ENCODE results near the gene FAM124A. TPM values are rescaled to one million over a fixed set of nuclear protein-coding genes. Genes with fewer than 3 reads are reported as not detected.

The FAM124A gene
- polyA plus RNA-seq, 4 donors, result 0.22 to 1.8 (median 0.41) TPM; not detected in 1

GRCh38 chr13:51240178-51240577, 18.0 kb downstream of the FAM124A start:
- no peak overlapping the region for H3K4me3 ChIP-seq (ENCODE audit: low read depth in 1 of 3, low read length in 3 of 3)
- no peak overlapping the region for H3K27ac ChIP-seq (ENCODE audit: low read depth in 1 of 3, low read length in 2 of 3)
- H3K9me3 ChIP-seq (ENCODE audit: control insufficient read depth in 2 of 2, insufficient read depth in 1 of 2, low read depth in 1 of 2, low read length in 1 of 2), result no peaks in the 10 kb centered on the region
- H3K4me1 ChIP-seq (ENCODE audit: control insufficient read depth in 3 of 3, insufficient read depth in 2 of 3, low read depth in 1 of 3, low read length in 2 of 3), result no peaks in the 10 kb centered on the region
- DNase-seq (no peak), FAIRE-seq (no peak)
- 73 to 80% (median 76%) methylated on average over 5 of the region's 5 CpGs for WGBS, 3 donors
- H3K27me3 ChIP-seq (ENCODE audit: control insufficient read depth in 3 of 3, insufficient read depth in 3 of 3, low read length in 3 of 3), result peaks cover 0 to 18% (median 0%) of the 10 kb centered on the region in 3 donors
- no peaks in the 10 kb centered on the region for H3K36me3 ChIP-seq (ENCODE audit: control insufficient read depth in 3 of 3, insufficient read depth in 2 of 3, low read depth in 1 of 3, low read length in 3 of 3)

DNA sequence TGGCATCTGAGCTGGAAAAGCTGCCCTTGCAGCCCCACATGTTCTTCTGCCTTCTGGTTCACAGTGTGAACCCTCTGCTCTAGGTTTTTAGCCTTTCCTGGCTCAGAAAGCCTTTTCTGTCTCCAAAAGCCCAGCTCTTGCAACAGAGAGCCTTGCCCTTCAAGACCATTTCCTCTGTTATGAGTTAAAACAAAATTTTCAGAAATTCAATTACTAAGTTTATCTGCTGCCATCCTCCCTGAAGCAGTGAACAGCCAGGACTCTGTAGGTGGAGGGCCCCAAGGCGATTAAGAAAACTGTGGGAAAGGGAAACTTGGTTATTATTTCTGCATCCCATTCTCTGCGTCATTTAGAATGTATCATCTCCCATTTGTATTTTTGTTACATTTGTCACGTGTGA, 18.8 kb downstream of the FAM124A start:
- Histone ChIP-seq H3K4me3 (ENCODE audit: low read depth in 1 of 3, low read length in 3 of 3) (no peak overlapping the region), H3K36me3 (ENCODE audit: control insufficient read depth in 3 of 3, insufficient read depth in 2 of 3, low read depth in 1 of 3, low read length in 3 of 3) (no peaks in the 10 kb centered on the region), H3K4me1 (ENCODE audit: control insufficient read depth in 3 of 3, insufficient read depth in 2 of 3, low read depth in 1 of 3, low read length in 2 of 3) (no peaks in the 10 kb centered on the region), H3K27me3 (ENCODE audit: control insufficient read depth in 3 of 3, insufficient read depth in 3 of 3, low read length in 3 of 3) (peaks cover 0 to 17% (median 0%) of the 10 kb centered on the region in 3 donors), H3K9me3 (ENCODE audit: control insufficient read depth in 2 of 2, insufficient read depth in 1 of 2, low read depth in 1 of 2, low read length in 1 of 2) (no peaks in the 10 kb centered on the region), H3K27ac (ENCODE audit: low read depth in 1 of 3, low read length in 2 of 3) (no peak overlapping the region)
- FAIRE-seq (no peak), DNase-seq (no peak)
- 83 to 90% (median 88%) methylated on average over 3 of the region's 3 CpGs for WGBS, 3 donors

- FAIRE-seq, result no peak
- H3K27me3 ChIP-seq (ENCODE audit: control insufficient read depth in 3 of 3, insufficient read depth in 3 of 3, low read length in 3 of 3), result peaks cover 0 to 17% (median 0%) of the 10 kb centered on the region in 3 donors
- no peak for DNase-seq
- no peak overlapping the region for H3K4me3 ChIP-seq (ENCODE audit: low read depth in 1 of 3, low read length in 3 of 3)
- WGBS, 3 donors, result 73 to 80% (median 75%) methylated on average over 6 of the region's 6 CpGs
- H3K4me1 ChIP-seq (ENCODE audit: control insufficient read depth in 3 of 3, insufficient read depth in 2 of 3, low read depth in 1 of 3, low read length in 2 of 3), result no peaks in the 10 kb centered on the region
- no peaks in the 10 kb centered on the region for H3K9me3 ChIP-seq (ENCODE audit: control insufficient read depth in 2 of 2, insufficient read depth in 1 of 2, low read depth in 1 of 2, low read length in 1 of 2)
- no peak overlapping the region for H3K27ac ChIP-seq (ENCODE audit: low read depth in 1 of 3, low read length in 2 of 3)
- H3K36me3 ChIP-seq (ENCODE audit: control insufficient read depth in 3 of 3, insufficient read depth in 2 of 3, low read depth in 1 of 3, low read length in 3 of 3), result no peaks in the 10 kb centered on the region
Measured at GRCh38 chr13:51241720-51242119, 19.5 kb downstream of the FAM124A start.

DNA sequence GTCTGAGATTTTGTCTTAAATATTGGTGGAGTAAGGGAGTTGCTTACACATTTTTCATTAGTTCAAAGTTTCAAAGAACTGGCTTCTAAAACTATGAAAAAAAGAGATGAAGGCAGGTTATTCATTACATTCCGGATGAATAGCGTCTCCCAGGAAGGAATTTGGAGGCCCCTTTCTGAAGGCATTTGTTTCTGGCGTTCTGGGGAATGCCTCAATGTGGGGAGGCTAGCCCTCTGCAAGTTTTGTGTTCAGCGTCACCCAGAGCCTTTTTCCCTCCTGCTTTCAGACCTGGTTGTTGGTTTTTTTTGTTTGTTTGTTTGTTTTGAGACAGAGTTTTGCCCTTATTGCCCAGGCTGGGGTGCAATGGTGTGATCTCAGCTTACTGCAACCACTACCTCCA, 21.0 kb downstream of the FAM124A start:
- WGBS, 3 donors, result 83 to 87% (median 86%) methylated on average over 4 of the region's 4 CpGs
- DNase-seq, result no peak
- Histone ChIP-seq H3K27ac (ENCODE audit: low read depth in 1 of 3, low read length in 2 of 3) (no peak overlapping the region), H3K4me3 (ENCODE audit: low read depth in 1 of 3, low read length in 3 of 3) (no peak overlapping the region), H3K4me1 (ENCODE audit: control insufficient read depth in 3 of 3, insufficient read depth in 2 of 3, low read depth in 1 of 3, low read length in 2 of 3) (no peaks in the 10 kb centered on the region), H3K36me3 (ENCODE audit: control insufficient read depth in 3 of 3, insufficient read depth in 2 of 3, low read depth in 1 of 3, low read length in 3 of 3) (no peaks in the 10 kb centered on the region), H3K27me3 (ENCODE audit: control insufficient read depth in 3 of 3, insufficient read depth in 3 of 3, low read length in 3 of 3) (peaks cover 0 to 20% (median 0%) of the 10 kb centered on the region in 3 donors), H3K9me3 (ENCODE audit: control insufficient read depth in 2 of 2, insufficient read depth in 1 of 2, low read depth in 1 of 2, low read length in 1 of 2) (no peaks in the 10 kb centered on the region)
- FAIRE-seq, result no peak

- 69 to 76% (median 75%) methylated on average over 8 of the region's 8 CpGs for WGBS, 3 donors
- H3K27me3 ChIP-seq (ENCODE audit: control insufficient read depth in 3 of 3, insufficient read depth in 3 of 3, low read length in 3 of 3), result peaks cover 0 to 20% (median 0%) of the 10 kb centered on the region in 3 donors
- DNase-seq, result no peak
- no peak for FAIRE-seq
- H3K4me3 ChIP-seq (ENCODE audit: low read depth in 1 of 3, low read length in 3 of 3), result no peak overlapping the region
- no peaks in the 10 kb centered on the region for H3K4me1 ChIP-seq (ENCODE audit: control insufficient read depth in 3 of 3, insufficient read depth in 2 of 3, low read depth in 1 of 3, low read length in 2 of 3)
- H3K27ac ChIP-seq (ENCODE audit: low read depth in 1 of 3, low read length in 2 of 3), result no peak overlapping the region
- no peaks in the 10 kb centered on the region for H3K9me3 ChIP-seq (ENCODE audit: control insufficient read depth in 2 of 2, insufficient read depth in 1 of 2, low read depth in 1 of 2, low read length in 1 of 2)
- no peaks in the 10 kb centered on the region for H3K36me3 ChIP-seq (ENCODE audit: control insufficient read depth in 3 of 3, insufficient read depth in 2 of 3, low read depth in 1 of 3, low read length in 3 of 3)
Measured at GRCh38 chr13:51243832-51244231, 21.6 kb downstream of the FAM124A start.

- Histone ChIP-seq H3K27me3 (ENCODE audit: control insufficient read depth in 3 of 3, insufficient read depth in 3 of 3, low read length in 3 of 3) (peaks cover 0 to 20% (median 0%) of the 10 kb centered on the region in 3 donors), H3K4me1 (ENCODE audit: control insufficient read depth in 3 of 3, insufficient read depth in 2 of 3, low read depth in 1 of 3, low read length in 2 of 3) (no peaks in the 10 kb centered on the region)
- no peak for FAIRE-seq
Measured at GRCh38 chr13:51244637-51245405, 22.6 kb downstream of the FAM124A start.

GRCh38 chr13:51245583-51245982, 23.4 kb downstream of the FAM124A start:
- WGBS, 3 donors, result 78 to 87% (median 83%) methylated on average over 2 of the region's 2 CpGs
- FAIRE-seq, result no peak
- DNase-seq, result no peak
- Histone ChIP-seq H3K4me1 (ENCODE audit: control insufficient read depth in 3 of 3, insufficient read depth in 2 of 3, low read depth in 1 of 3, low read length in 2 of 3) (no peaks in the 10 kb centered on the region), H3K4me3 (ENCODE audit: low read depth in 1 of 3, low read length in 3 of 3) (no peak overlapping the region), H3K27me3 (ENCODE audit: control insufficient read depth in 3 of 3, insufficient read depth in 3 of 3, low read length in 3 of 3) (peaks cover 0 to 20% (median 0%) of the 10 kb centered on the region in 3 donors), H3K27ac (ENCODE audit: low read depth in 1 of 3, low read length in 2 of 3) (no peak overlapping the region), H3K36me3 (ENCODE audit: control insufficient read depth in 3 of 3, insufficient read depth in 2 of 3, low read depth in 1 of 3, low read length in 3 of 3) (no peaks in the 10 kb centered on the region), H3K9me3 (ENCODE audit: control insufficient read depth in 2 of 2, insufficient read depth in 1 of 2, low read depth in 1 of 2, low read length in 1 of 2) (no peaks in the 10 kb centered on the region)

More at GRCh38 chr13:51244637-51245405, 22.6 kb downstream of the FAM124A start:
- no peaks in the 10 kb centered on the region for H3K36me3 ChIP-seq (ENCODE audit: control insufficient read depth in 3 of 3, insufficient read depth in 2 of 3, low read depth in 1 of 3, low read length in 3 of 3)
- WGBS, 3 donors, result 72 to 74% (median 72%) methylated on average over 14 of the region's 14 CpGs
- no peak overlapping the region for H3K4me3 ChIP-seq (ENCODE audit: low read depth in 1 of 3, low read length in 3 of 3)
- H3K27ac ChIP-seq (ENCODE audit: low read depth in 1 of 3, low read length in 2 of 3), result no peak overlapping the region
- H3K9me3 ChIP-seq (ENCODE audit: control insufficient read depth in 2 of 2, insufficient read depth in 1 of 2, low read depth in 1 of 2, low read length in 1 of 2), result no peaks in the 10 kb centered on the region
- no peak for DNase-seq

DNA sequence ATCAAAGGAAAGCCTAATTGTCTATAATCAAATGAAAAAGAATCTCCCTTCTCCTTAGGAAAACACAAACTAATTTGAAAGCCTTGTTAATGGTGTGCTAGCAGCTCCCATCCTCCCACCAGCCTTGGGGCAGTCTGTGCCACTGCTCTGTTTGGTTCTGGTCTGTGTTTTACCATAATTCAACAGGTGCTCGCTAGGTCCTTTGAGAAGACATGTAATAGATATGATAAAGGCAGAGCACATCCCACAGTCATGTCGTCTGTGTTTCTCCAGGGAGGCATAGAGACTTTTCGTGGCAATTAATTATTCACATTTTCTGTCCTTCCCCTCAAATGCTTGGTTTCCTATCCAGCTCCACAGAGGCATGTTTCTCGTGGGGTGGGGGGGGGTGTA, 23.8 kb downstream of the FAM124A start:
- no peak for FAIRE-seq
- no peak overlapping the region for H3K27ac ChIP-seq (ENCODE audit: low read depth in 1 of 3, low read length in 2 of 3)
- H3K36me3 ChIP-seq (ENCODE audit: control insufficient read depth in 3 of 3, insufficient read depth in 2 of 3, low read depth in 1 of 3, low read length in 3 of 3), result no peaks in the 10 kb centered on the region
- H3K4me3 ChIP-seq (ENCODE audit: low read depth in 1 of 3, low read length in 3 of 3), result no peak overlapping the region
- H3K4me1 ChIP-seq (ENCODE audit: control insufficient read depth in 3 of 3, insufficient read depth in 2 of 3, low read depth in 1 of 3, low read length in 2 of 3), result no peaks in the 10 kb centered on the region
- H3K27me3 ChIP-seq (ENCODE audit: control insufficient read depth in 3 of 3, insufficient read depth in 3 of 3, low read length in 3 of 3), result peaks cover 0 to 20% (median 0%) of the 10 kb centered on the region in 3 donors
- WGBS, 3 donors, result 55 to 64% (median 60%) methylated on average over 4 of the region's 4 CpGs
- DNase-seq, result no peak
- no peaks in the 10 kb centered on the region for H3K9me3 ChIP-seq (ENCODE audit: control insufficient read depth in 2 of 2, insufficient read depth in 1 of 2, low read depth in 1 of 2, low read length in 1 of 2)
